Osteocyte (in vitro differentiated cells): ENCODE results near the gene GIMAP2. TPM values are rescaled to one million over a fixed set of nuclear protein-coding genes. Genes with fewer than 3 reads are reported as not detected.

Experiments
- DNase-seq: peaks from one replicate; pipeline ENCODE4 v3.0.0; 2021; ENCODE audit warnings: mixed read lengths; ENCODE audit not compliant: unreplicated experiment; ENCODE audit errors: extremely low spot score
- H3K27ac Mint-ChIP-seq: one replicate; pipeline ENCODE4 v1.8.0; 2021; ENCODE audit warnings: mild to moderate bottlenecking, mixed read lengths; ENCODE audit not compliant: unreplicated experiment
- H3K27me3 Mint-ChIP-seq: one replicate; pipeline ENCODE4 v1.8.0; 2021; ENCODE audit warnings: mixed read lengths; ENCODE audit not compliant: unreplicated experiment
- H3K36me3 Mint-ChIP-seq: one replicate; pipeline ENCODE4 v1.8.0; 2021; ENCODE audit warnings: mixed read lengths; ENCODE audit not compliant: unreplicated experiment
- H3K4me1 Mint-ChIP-seq: one replicate; pipeline ENCODE4 v1.8.0; 2021; ENCODE audit warnings: mixed read lengths; ENCODE audit not compliant: unreplicated experiment
- H3K4me3 Mint-ChIP-seq: one replicate; pipeline ENCODE4 v1.8.0; 2021; ENCODE audit warnings: mild to moderate bottlenecking, moderate library complexity, mixed read lengths; ENCODE audit not compliant: unreplicated experiment
- H3K9me3 Mint-ChIP-seq: one replicate; pipeline ENCODE4 v1.8.0; 2021; ENCODE audit warnings: mixed read lengths; ENCODE audit not compliant: unreplicated experiment
- CTCF ChIP-seq: fragments of 200-600 bp; sonication (generic); IDR thresholded peaks from 2 replicates; pipeline ENCODE4 v1.5.0; 2021; ENCODE audit warnings: antibody characterized with exemption, mild to moderate bottlenecking, moderate library complexity
- long read RNA-seq: library from polyadenylated mRNA; unstranded; transcript quantifications from one replicate; pipeline ENCODE4 v2.0.0, GENCODE V29; 2021
- total RNA-seq: library from RNA; stranded (reverse); gene quantifications from 2 replicates; pipeline ENCODE4 v1.2.1, GENCODE V29; 2021

GIMAP2 gene
- not detected in 2 replicates for total RNA-seq
- long read RNA-seq, result 0 reads

GRCh38 chr7:150685219-150686029, at the start of gene GIMAP2:
Gene GIMAP2, plus strand, starts transcription at chr7:150685706. Its CDS starts 1,354 bp downstream, at chr7:150687060.
- H3K27me3 Mint-ChIP-seq, result no peaks in the 10 kb centered on the region
- H3K36me3 Mint-ChIP-seq, result no peaks in the 10 kb centered on the region
- H3K27ac Mint-ChIP-seq, result no peak within 1 kb of the TSS
- peak within 1 kb of the TSS; percentile 42 for H3K4me3 Mint-ChIP-seq
- peaks cover 24% of the 10 kb centered on the region for H3K9me3 Mint-ChIP-seq
- DNase-seq, result no peak
- TF ChIP-seq CTCF, result no peak
- peaks cover 2% of the 10 kb centered on the region for H3K4me1 Mint-ChIP-seq

GRCh38 chr7:150641854-150642253, 43.7 kb upstream of the GIMAP2 start:
- DNase-seq, result no peak
- no peak overlapping the region for H3K27ac Mint-ChIP-seq
- no peaks in the 10 kb centered on the region for H3K4me1 Mint-ChIP-seq
- no peak overlapping the region for H3K4me3 Mint-ChIP-seq
- H3K27me3 Mint-ChIP-seq, result no peaks in the 10 kb centered on the region
- TF ChIP-seq CTCF, result no peak
- H3K36me3 Mint-ChIP-seq, result no peaks in the 10 kb centered on the region
- peaks cover 44% of the 10 kb centered on the region for H3K9me3 Mint-ChIP-seq

- Mint-ChIP-seq H3K36me3 (no peaks in the 10 kb centered on the region), H3K4me3 (no peak overlapping the region), H3K4me1 (no peaks in the 10 kb centered on the region), H3K9me3 (peaks cover 37% of the 10 kb centered on the region), H3K27ac (no peak overlapping the region), H3K27me3 (no peaks in the 10 kb centered on the region)
- no peak for DNase-seq
- TF ChIP-seq CTCF, result no peak
Measured at GRCh38 chr7:150642926-150643325, 42.6 kb upstream of the GIMAP2 start.

- Mint-ChIP-seq H3K36me3 (no peaks in the 10 kb centered on the region), H3K27ac (no peak overlapping the region)
Measured at GRCh38 chr7:150645259-150646020, 40.1 kb upstream of the GIMAP2 start.

More at GRCh38 chr7:150645259-150646020, 40.1 kb upstream of the GIMAP2 start:
- H3K27me3 Mint-ChIP-seq, result no peaks in the 10 kb centered on the region
- H3K9me3 Mint-ChIP-seq, result peaks cover 36% of the 10 kb centered on the region
- TF ChIP-seq CTCF, result no peak
- no peak overlapping the region for H3K4me3 Mint-ChIP-seq
- no peaks in the 10 kb centered on the region for H3K4me1 Mint-ChIP-seq
- no peak for DNase-seq
